Esophagus muscularis mucosa (tissue), 4 donors: Measurements from ENCODE around the gene CPNE8. TPM values are rescaled to one million over a fixed set of nuclear protein-coding genes. Genes with fewer than 3 reads are reported as not detected.

ENCODE experiments used
- DNase-seq: peaks from one replicate; pipeline ENCODE4 v3.0.0-alpha.2; 2017; ENCODE audit errors: extremely low spot score
- H3K27ac ChIP-seq, 4 donors: fragments of 200-600 bp; sonication (generic); replicated peaks in 1 of 4; 1 replicate in 3 of 4; 2 replicates in 1 of 4; pipeline ENCODE4 v1.5.1; 2016 to 2019; ENCODE audit warnings: mild to moderate bottlenecking in 1 of 4
- H3K27me3 ChIP-seq, 4 donors: fragments of 200-600 bp; sonication (generic); one replicate each; pipeline versions ENCODE4 v1.5.1 to v1.6.0; 2016 to 2019
- H3K36me3 ChIP-seq, 4 donors: fragments of 200-600 bp; sonication (generic); one replicate each; pipeline ENCODE4 v1.5.1; 2016 to 2019
- H3K4me1 ChIP-seq, 4 donors: fragments of 200-600 bp; sonication (generic); one replicate each; pipeline ENCODE4 v1.5.1; 2016 to 2019
- H3K4me3 ChIP-seq, 4 donors: fragments of 200-600 bp; sonication (generic); 1 replicate in 2 of 4; 2 replicates in 2 of 4; pipeline ENCODE4 v1.5.1; 2016 to 2019; ENCODE audit warnings: mild to moderate bottlenecking in 4 of 4, moderate library complexity in 1 of 4
- H3K9me3 ChIP-seq, 4 donors: fragments of 200-600 bp; sonication (generic); 1 replicate in 3 of 4; 2 replicates in 1 of 4; pipeline ENCODE4 v1.5.1; 2016 to 2019
- CTCF ChIP-seq, 3 experiments: fragments of 200-600 bp in 2 of 3; fragments of 450-650 bp in 1 of 3; sonication (generic) in 2 of 3; IDR thresholded peaks; one replicate each; pipeline ENCODE4 v1.5.1; 2017 to 2019; ENCODE audit warnings: antibody characterized with exemption in 3 of 3, mild to moderate bottlenecking in 2 of 3, moderate library complexity in 1 of 3
- EP300 ChIP-seq: sonication (generic); formaldehyde crosslinking; IDR thresholded peaks from one replicate; pipeline ENCODE4 v1.6.1; 2017; ENCODE audit warnings: antibody characterized with exemption
- POLR2A ChIP-seq: fragments of 450-650 bp; IDR thresholded peaks from one replicate; pipeline ENCODE4 v1.6.1; 2017; ENCODE audit warnings: antibody characterized with exemption, moderate library complexity, mild to moderate bottlenecking, low read depth
- POLR2AphosphoS5 ChIP-seq, 2 donors: sonication (generic); formaldehyde crosslinking; IDR thresholded peaks; one replicate each; pipeline ENCODE4 v1.6.1; 2017; ENCODE audit warnings: antibody characterized with exemption in 2 of 2
- WGBS: methylation state at CpG from one replicate; pipeline ENCODE4 v1.1.5; 2018; 5-methylcytosine and 5-hydroxymethylcytosine counted together
- intact Hi-C: fragments of 100-400 bp; cut with DNase I; formaldehyde crosslinking; loops from one replicate; pipeline ENCODE4 v1.15.1; 2023
- total RNA-seq, 4 donors: library from RNA; depleted of rRNA; stranded (reverse); fragments of >200 nt; gene quantifications; one replicate each; pipeline versions ENCODE4 v1.1.0 to v1.2.1, GENCODE V29; 2016

Gene CPNE8
- total RNA-seq, 4 donors from 2014 or later, result 12.8 to 34.0 (median 21.3) TPM

GRCh38 chr12:38629064-38629463 is 276.3 kb downstream of the CPNE8 start:
- H3K27ac ChIP-seq, result no peak overlapping the region
- WGBS, result 76% methylated on average over 2 of the region's 2 CpGs
- intact Hi-C loops, result no loop called here
- TF ChIP-seq EP300 (no peak), POLR2A (no peak), CTCF (IDR thresholded peaks at IDR 0.05) (no peak), POLR2AphosphoS5 (IDR thresholded peaks at IDR 0.05) (no peak)
- no peak overlapping the region for H3K4me3 ChIP-seq
- no peaks in the 10 kb centered on the region for H3K4me1 ChIP-seq
- H3K27me3 ChIP-seq, result no peaks in the 10 kb centered on the region
- DNase-seq, result no peak
- H3K9me3 ChIP-seq, result no peaks in the 10 kb centered on the region
- no peaks in the 10 kb centered on the region for H3K36me3 ChIP-seq

- intact Hi-C loops, result no loop called here
- Histone ChIP-seq H3K36me3 (no peaks in the 10 kb centered on the region), H3K4me1 (no peaks in the 10 kb centered on the region)
Measured at GRCh38 chr12:38628288-38628687, 277.1 kb downstream of the CPNE8 start.

GRCh38 chr12:38625306-38625705 is 280.1 kb downstream of the CPNE8 start:
- WGBS, result 81% methylated on average over 5 of the region's 5 CpGs
- TF ChIP-seq CTCF (IDR thresholded peaks at IDR 0.05) (no peak), POLR2AphosphoS5 (IDR thresholded peaks at IDR 0.05) (no peak), POLR2A (no peak)
- no peak overlapping the region for H3K27ac ChIP-seq
- intact Hi-C loops, result no loop called here
- H3K36me3 ChIP-seq, result no peaks in the 10 kb centered on the region
- no peaks in the 10 kb centered on the region for H3K9me3 ChIP-seq
- no peaks in the 10 kb centered on the region for H3K4me1 ChIP-seq
- H3K4me3 ChIP-seq, result no peak overlapping the region
- DNase-seq, result no peak
- H3K27me3 ChIP-seq, result no peaks in the 10 kb centered on the region

More at GRCh38 chr12:38628288-38628687, 277.1 kb downstream of the CPNE8 start:
- Histone ChIP-seq H3K27me3 (no peaks in the 10 kb centered on the region), H3K27ac (no peak overlapping the region), H3K4me3 (no peak overlapping the region), H3K9me3 (no peaks in the 10 kb centered on the region)
- TF ChIP-seq EP300 (no peak), POLR2A (no peak), CTCF (IDR thresholded peaks at IDR 0.05) (no peak)
- DNase-seq, result no peak

GRCh38 chr12:38614171-38614570 is 291.2 kb downstream of the CPNE8 start:
- Histone ChIP-seq H3K27me3 (no peaks in the 10 kb centered on the region), H3K9me3 (no peaks in the 10 kb centered on the region), H3K4me1 (no peaks in the 10 kb centered on the region), H3K4me3 (no peak overlapping the region), H3K27ac (no peak overlapping the region), H3K36me3 (no peaks in the 10 kb centered on the region)
- DNase-seq, result no peak
- 59% methylated on average over 2 of the region's 2 CpGs for WGBS
- intact Hi-C loops, result no loop called here
- TF ChIP-seq POLR2A, result no peak
- no peak for TF ChIP-seq CTCF (IDR thresholded peaks at IDR 0.05)
- TF ChIP-seq EP300, result no peak
- TF ChIP-seq POLR2AphosphoS5 (IDR thresholded peaks at IDR 0.05), result no peak

- 74% methylated on average over 2 of the region's 2 CpGs for WGBS
- DNase-seq, result no peak
- Histone ChIP-seq H3K27ac (no peak overlapping the region), H3K4me1 (no peaks in the 10 kb centered on the region), H3K9me3 (no peaks in the 10 kb centered on the region), H3K36me3 (no peaks in the 10 kb centered on the region), H3K4me3 (no peak overlapping the region), H3K27me3 (no peaks in the 10 kb centered on the region)
- TF ChIP-seq EP300 (no peak), CTCF (IDR thresholded peaks at IDR 0.05) (no peak), POLR2A (no peak), POLR2AphosphoS5 (IDR thresholded peaks at IDR 0.05) (no peak)
- intact Hi-C loops, result no loop called here
Measured at GRCh38 chr12:38610808-38611350, 294.5 kb downstream of the CPNE8 start.
